ENCODE data around the gene HS3ST1. TPM values are rescaled to one million over a fixed set of nuclear protein-coding genes. Genes with fewer than 3 reads are reported as not detected.

The HS3ST1 gene
- total RNA-seq, result 1 to 10 TPM; 4.3 to 8.8 TPM
- polyA plus RNA-seq (ENCODE audit: insufficient read depth, low read depth, low replicate concordance), result 1.2 TPM
- long read RNA-seq, donor 1, full-length matches to known transcripts, result 13 of 13 reads
- long read RNA-seq, donor 1, partial matches to known transcripts, result 0 of 13 reads
- long read RNA-seq, donor 1, other reads (novel, unspliced or antisense), result 0 of 13 reads
- long read RNA-seq, donor 2, full-length matches to known transcripts, result 9 of 9 reads
- long read RNA-seq, donor 2, partial matches to known transcripts, result 0 of 9 reads
- long read RNA-seq, donor 2, other reads (novel, unspliced or antisense), result 0 of 9 reads

- TF ChIP-seq POLR2A (IDR thresholded peaks at IDR 0.05) (no peak), CTCF (IDR thresholded peaks at IDR 0.05) (no peak)
- Histone ChIP-seq H3K4me1 (no peaks in the 10 kb centered on the region), H3K27me3 (no peaks in the 10 kb centered on the region), H3K27ac (peak within 1 kb of the TSS; percentile 43 to 80), H3K36me3 (ENCODE audit: low read depth, missing control alignments) (no peaks in the 10 kb centered on the region), H3K9me3 (no peaks in the 10 kb centered on the region), H3K4me3 (peak within 1 kb of the TSS; percentile 66 to 80)
- WGBS, 2 donors, result 0 to 2% methylated on average over 11 to 43 of the region's 43 CpGs
- intact Hi-C loops (cut with DNase I; ENCODE audit: low total_unique reads), result loop anchor here (5.0 kb wide), 1 partner anchor 846 kb away; no protein-coding TSS in a partner anchor
- no peak for DNase-seq
Measured at GRCh38 chr4:11428231-11428898, at the start of gene HS3ST1. TSS of gene HS3ST1 (minus strand) at chr4:11428894. CDS start at chr4:11400005, 28,889 bp downstream.

- Histone ChIP-seq H3K4me1 (no peaks in the 10 kb centered on the region), H3K27ac (no peak overlapping the region), H3K36me3 (ENCODE audit: low read depth, missing control alignments) (no peaks in the 10 kb centered on the region), H3K9me3 (no peaks in the 10 kb centered on the region), H3K4me3 (no peak overlapping the region), H3K27me3 (no peaks in the 10 kb centered on the region)
- TF ChIP-seq CTCF (IDR thresholded peaks at IDR 0.05), result no peak
- no peak for TF ChIP-seq POLR2A (IDR thresholded peaks at IDR 0.05)
- intact Hi-C loops (cut with DNase I; ENCODE audit: low total_unique reads), result no loop called here
- no peak for DNase-seq
- 56 to 76% methylated on average over 2 of the region's 2 CpGs for WGBS, 2 donors
Measured at GRCh38 chr4:11475871-11476270, 47.2 kb upstream of the HS3ST1 start.

- intact Hi-C loops (cut with DNase I; ENCODE audit: low total_unique reads), result no loop called here
- H3K9me3 ChIP-seq, result no peaks in the 10 kb centered on the region
- no peaks in the 10 kb centered on the region for H3K4me1 ChIP-seq
- no peaks in the 10 kb centered on the region for H3K27me3 ChIP-seq
- WGBS, 2 donors, result 90 to 91% methylated on average over 1 of the region's 1 CpG
- DNase-seq, result no peak
- H3K4me3 ChIP-seq, result no peak overlapping the region
- no peaks in the 10 kb centered on the region for H3K36me3 ChIP-seq (ENCODE audit: low read depth, missing control alignments)
- TF ChIP-seq CTCF (IDR thresholded peaks at IDR 0.05), result no peak
- H3K27ac ChIP-seq, result no peak overlapping the region
Measured at GRCh38 chr4:11474146-11474545, 45.5 kb upstream of the HS3ST1 start.

- Histone ChIP-seq H3K9me3 (no peaks in the 10 kb centered on the region), H3K27me3 (no peaks in the 10 kb centered on the region), H3K4me1 (no peaks in the 10 kb centered on the region), H3K4me3 (no peak overlapping the region), H3K27ac (no peak overlapping the region), H3K36me3 (ENCODE audit: low read depth, missing control alignments) (no peaks in the 10 kb centered on the region)
- TF ChIP-seq POLR2A (IDR thresholded peaks at IDR 0.05), result no peak
- no peak for TF ChIP-seq CTCF (IDR thresholded peaks at IDR 0.05)
- 90 to 96% methylated on average over 3 of the region's 3 CpGs for WGBS, 2 donors
- intact Hi-C loops (cut with DNase I; ENCODE audit: low total_unique reads), result no loop called here
- no peak for DNase-seq
Measured at GRCh38 chr4:11472535-11472934, 43.8 kb upstream of the HS3ST1 start.
